Esophagus (tissue), 2 donors: ENCODE data around the gene MAP3K4. TPM values are rescaled to one million over a fixed set of nuclear protein-coding genes. Genes with fewer than 3 reads are reported as not detected.
"Not testable (repeated sequence)": the region's sequence is repeated elsewhere in the genome, so short reads cannot be mapped to it uniquely, and the experiment has no call there.

ENCODE experiments used
- H3K27ac ChIP-seq, 2 donors: one replicate each; pipeline ENCODE4 v1.5.1; 2013; ENCODE audit warnings: low read depth in 2 of 2, mild to moderate bottlenecking in 2 of 2, inconsistent platforms in 1 of 2, low read length in 1 of 2, moderate library complexity in 1 of 2
- H3K27me3 ChIP-seq, 2 donors: one replicate each; pipeline ENCODE4 v1.6.1; 2013; ENCODE audit warnings: low read length in 2 of 2, control low read depth in 1 of 2, mild to moderate bottlenecking in 1 of 2; ENCODE audit not compliant: insufficient read depth in 2 of 2, control insufficient read depth in 1 of 2
- H3K36me3 ChIP-seq, 2 donors: one replicate each; pipeline ENCODE4 v1.6.1; 2013; ENCODE audit warnings: low read length in 1 of 2; ENCODE audit not compliant: control insufficient read depth in 2 of 2, insufficient read depth in 2 of 2
- H3K4me1 ChIP-seq, 2 donors: one replicate each; pipeline ENCODE4 v1.6.1; 2013; ENCODE audit warnings: low read length in 1 of 2; ENCODE audit not compliant: control insufficient read depth in 2 of 2, insufficient read depth in 2 of 2
- H3K4me3 ChIP-seq, 2 donors: one replicate each; pipeline ENCODE4 v1.5.1; 2013; ENCODE audit warnings: low read length in 2 of 2, mild to moderate bottlenecking in 2 of 2, low read depth in 1 of 2, moderate library complexity in 1 of 2
- H3K9me3 ChIP-seq, 2 donors: one replicate each; pipeline ENCODE4 v1.6.1; 2013; ENCODE audit warnings: mild to moderate bottlenecking in 2 of 2, low read depth in 1 of 2, low read length in 1 of 2, moderate library complexity in 1 of 2; ENCODE audit not compliant: control insufficient read depth in 2 of 2, insufficient read depth in 1 of 2
- WGBS, 2 donors: extraction: QIAGEN DNeasy Blood & Tissue Kit; methylation state at CpG; one replicate each; pipeline ENCODE4 v1.1.7; 2013; 5-methylcytosine and 5-hydroxymethylcytosine counted together
- polyA plus RNA-seq, 2 donors: library from polyadenylated mRNA; stranded (reverse); fragments of 200-250 nt; gene quantifications; one replicate each; pipeline ENCODE4 v1.2.3, GENCODE V29; 2013
- donor health status: healthy with polysubstance abuse.
- donor health status: Bipolar disorder and iron deficiency.

The MAP3K4 gene
- polyA plus RNA-seq, 2 donors: 15.9 to 17.3 TPM

GRCh38 chr6:160967351-160967750 is 24.2 kb upstream of the MAP3K4 start:
- WGBS, 2 donors: 88 to 89% methylated on average over 4 of the region's 4 CpGs
- H3K27me3 ChIP-seq: no peaks in the 10 kb centered on the region
- H3K4me3 ChIP-seq: no peak overlapping the region
- H3K27ac ChIP-seq: no peak overlapping the region
- no peaks in the 10 kb centered on the region for H3K36me3 ChIP-seq
- no peaks in the 10 kb centered on the region for H3K9me3 ChIP-seq
- H3K4me1 ChIP-seq: no peaks in the 10 kb centered on the region

DNA sequence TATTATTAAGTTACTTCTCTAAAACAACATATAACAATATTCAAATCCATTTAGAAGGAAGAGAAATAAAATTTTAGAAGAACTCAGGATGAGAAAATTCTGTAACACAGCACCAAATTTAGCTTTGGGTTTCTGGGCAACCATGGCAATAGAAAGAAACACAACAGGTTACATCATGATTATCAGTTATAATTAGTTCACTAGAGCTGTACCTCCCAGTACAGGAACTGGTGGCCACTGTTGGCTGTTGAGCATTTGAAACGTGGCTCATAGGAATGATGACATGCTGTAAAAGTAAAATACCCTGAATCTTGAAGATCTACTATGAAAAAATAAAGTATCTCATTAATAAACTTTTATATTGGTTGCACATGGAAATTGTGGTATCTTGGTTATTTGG is 23.7 kb upstream of the MAP3K4 start:
- no peaks in the 10 kb centered on the region for H3K9me3 ChIP-seq
- 19 to 26% methylated on average over 1 of the region's 1 CpG for WGBS, 2 donors
- no peak overlapping the region for H3K4me3 ChIP-seq
- H3K4me1 ChIP-seq: no peaks in the 10 kb centered on the region
- no peaks in the 10 kb centered on the region for H3K36me3 ChIP-seq
- H3K27me3 ChIP-seq: no peaks in the 10 kb centered on the region
- no peak overlapping the region for H3K27ac ChIP-seq

DNA sequence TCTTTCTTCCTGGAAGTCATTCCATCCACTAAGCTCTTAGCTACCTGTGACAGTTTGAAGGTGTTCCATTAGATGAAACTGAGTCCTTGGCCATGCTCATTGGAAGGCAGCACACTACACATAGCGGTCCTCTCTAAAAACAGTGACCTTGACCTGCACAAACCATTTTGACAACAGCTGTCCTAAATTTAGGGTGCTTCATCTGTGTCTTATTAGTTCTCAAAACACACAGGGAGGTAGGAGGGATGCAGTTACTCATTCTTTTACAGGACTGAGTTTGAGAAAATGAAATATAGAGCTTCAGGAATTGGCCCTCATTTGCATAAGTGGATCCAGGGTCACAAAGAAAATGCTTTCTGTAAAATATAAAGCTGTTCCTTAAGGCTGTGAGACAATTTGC is 20.4 kb upstream of the MAP3K4 start:
- no peaks in the 10 kb centered on the region for H3K9me3 ChIP-seq
- H3K27me3 ChIP-seq: no peaks in the 10 kb centered on the region
- no peak overlapping the region for H3K27ac ChIP-seq
- H3K4me1 ChIP-seq: no peaks in the 10 kb centered on the region
- H3K4me3 ChIP-seq: no peak overlapping the region
- H3K36me3 ChIP-seq: no peaks in the 10 kb centered on the region
- 88 to 93% methylated on average over 1 of the region's 1 CpG for WGBS, 2 donors

DNA sequence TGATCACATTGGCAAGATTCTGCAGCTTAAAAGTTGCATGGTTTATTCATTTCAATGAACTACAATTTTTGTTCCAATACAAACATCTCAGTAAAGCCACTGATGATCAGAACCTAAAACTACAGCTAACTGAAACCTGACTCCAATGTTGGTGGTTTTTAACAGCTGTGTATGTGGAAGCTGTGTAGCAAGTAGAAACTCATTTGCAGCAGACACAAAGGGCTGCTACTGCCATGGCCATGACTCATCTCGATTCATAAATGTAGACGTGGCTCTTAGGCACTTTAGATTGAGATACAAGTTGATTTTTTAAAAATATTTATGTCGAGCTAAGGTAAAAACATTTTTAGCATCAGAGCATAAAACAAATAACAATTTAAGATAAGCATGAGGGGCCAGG is 19.5 kb upstream of the MAP3K4 start:
- H3K27ac ChIP-seq: no peak overlapping the region
- H3K27me3 ChIP-seq: no peaks in the 10 kb centered on the region
- H3K4me1 ChIP-seq: no peaks in the 10 kb centered on the region
- WGBS, 2 donors: 30 to 51% methylated on average over 3 of the region's 3 CpGs
- no peak overlapping the region for H3K4me3 ChIP-seq
- no peaks in the 10 kb centered on the region for H3K9me3 ChIP-seq
- no peaks in the 10 kb centered on the region for H3K36me3 ChIP-seq

DNA sequence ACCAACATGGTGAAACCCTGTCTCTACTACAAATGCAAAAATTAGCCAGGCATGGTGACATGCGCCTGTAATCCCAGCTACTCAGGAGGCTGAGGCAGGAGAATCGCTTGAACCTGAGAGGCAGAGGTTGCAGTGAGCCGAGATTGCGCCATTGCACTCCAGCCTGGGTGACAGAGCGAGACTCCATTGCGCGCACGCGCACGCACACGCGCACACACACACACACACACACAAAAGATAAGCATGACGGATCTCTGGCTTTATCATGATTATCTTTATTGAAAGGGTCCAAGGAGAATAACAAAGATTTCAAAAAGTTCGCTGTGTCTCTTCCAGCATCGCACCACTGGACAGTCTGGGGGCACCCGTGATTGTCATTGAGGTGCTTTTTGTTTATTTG is 19.0 kb upstream of the MAP3K4 start:
- 85 to 92% methylated on average over 16 of the region's 16 CpGs for WGBS, 2 donors

DNA sequence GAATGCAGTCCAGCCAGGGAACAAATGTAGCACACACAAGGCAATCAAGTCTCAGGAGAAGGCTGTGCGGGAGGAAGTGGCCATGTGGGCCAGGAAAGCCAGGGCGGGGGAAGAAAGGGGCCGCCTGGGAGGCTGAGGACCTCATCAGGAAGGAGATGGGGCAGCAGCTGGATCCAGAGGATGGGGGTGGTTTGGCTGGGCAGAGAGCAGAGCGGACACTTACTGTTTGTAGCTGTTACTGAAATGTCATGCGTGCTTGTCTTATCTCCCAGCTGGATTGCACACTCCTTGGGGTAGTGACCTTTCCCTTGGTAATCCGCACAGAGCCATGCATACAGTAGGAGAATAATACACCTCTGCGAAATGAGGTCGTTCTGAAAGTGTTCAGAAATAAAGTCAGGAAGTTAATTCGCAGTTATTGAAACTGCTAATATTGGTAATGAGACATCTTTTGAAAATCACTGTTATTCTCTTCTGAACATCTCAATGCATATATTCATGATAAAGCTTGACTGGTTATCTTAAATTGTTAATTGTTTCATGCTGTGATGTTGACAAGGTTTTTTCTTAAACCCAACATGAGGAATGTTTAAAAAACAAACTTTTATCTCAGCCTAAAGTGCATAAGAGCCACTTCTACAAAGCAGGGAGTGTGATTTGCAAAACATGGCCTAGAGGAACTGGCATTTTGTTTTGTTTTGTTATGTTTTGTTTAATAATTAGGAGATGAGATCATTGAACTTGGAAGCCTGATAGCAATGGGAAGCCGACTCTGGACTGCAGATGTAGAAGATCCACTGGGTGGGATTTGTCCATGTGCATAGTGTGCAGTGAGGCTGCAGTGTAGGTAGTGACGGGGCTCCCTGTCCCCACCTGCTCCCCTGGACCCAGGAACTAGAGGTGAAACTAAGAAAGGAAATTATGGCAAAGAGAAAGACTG is 18.0 kb upstream of the MAP3K4 start:
- H3K27me3 ChIP-seq: no peaks in the 10 kb centered on the region
- H3K4me1 ChIP-seq: no peaks in the 10 kb centered on the region
- no peaks in the 10 kb centered on the region for H3K36me3 ChIP-seq
- WGBS, 2 donors: 64 to 67% methylated on average over 11 of the region's 11 CpGs
- H3K9me3 ChIP-seq: no peaks in the 10 kb centered on the region
- H3K4me3 ChIP-seq: no peak overlapping the region
- peak overlapping the region in 1 of 2 donors; percentile 71 for H3K27ac ChIP-seq

More for the DNA sequence above, 19.0 kb upstream of the MAP3K4 start:
- not testable (repeated sequence) for H3K27me3 ChIP-seq, H3K4me1 ChIP-seq, H3K4me3 ChIP-seq, H3K27ac ChIP-seq, H3K36me3 ChIP-seq, H3K9me3 ChIP-seq

- Histone ChIP-seq H3K36me3 (no peaks in the 10 kb centered on the region), H3K9me3 (no peaks in the 10 kb centered on the region), H3K27ac (peak overlapping the region in 1 of 2 donors; percentile 71), H3K4me1 (no peaks in the 10 kb centered on the region), H3K27me3 (no peaks in the 10 kb centered on the region), H3K4me3 (no peak overlapping the region)
- WGBS, 2 donors: 30 to 46% methylated on average over 9 of the region's 9 CpGs
These were observed 17.2 kb upstream of the MAP3K4 start for GRCh38 chr6:160974304-160974771.

GRCh38 chr6:160975162-160975561 is 16.4 kb upstream of the MAP3K4 start:
- Histone ChIP-seq H3K9me3 (no peaks in the 10 kb centered on the region), H3K4me1 (no peaks in the 10 kb centered on the region), H3K36me3 (no peaks in the 10 kb centered on the region), H3K27ac (peak overlapping the region in 1 of 2 donors; percentile 40), H3K27me3 (no peaks in the 10 kb centered on the region), H3K4me3 (no peak overlapping the region)
- 25 to 41% methylated on average over 1 of the region's 1 CpG for WGBS, 2 donors

- not testable (repeated sequence) for H3K4me3 ChIP-seq, H3K36me3 ChIP-seq, H3K4me1 ChIP-seq, H3K27ac ChIP-seq, H3K27me3 ChIP-seq, H3K9me3 ChIP-seq
- 88 to 90% methylated on average over 4 of the region's 4 CpGs for WGBS, 2 donors
These were observed 15.6 kb upstream of the MAP3K4 start for GRCh38 chr6:160975961-160976360.
